ENCODE measurements around the gene FRMD4A. TPM values are rescaled to one million over a fixed set of nuclear protein-coding genes. Genes with fewer than 3 reads are reported as not detected.

FRMD4A gene
- total RNA-seq, 1 experiment from 2014 or later = 0.23 TPM

DNA sequence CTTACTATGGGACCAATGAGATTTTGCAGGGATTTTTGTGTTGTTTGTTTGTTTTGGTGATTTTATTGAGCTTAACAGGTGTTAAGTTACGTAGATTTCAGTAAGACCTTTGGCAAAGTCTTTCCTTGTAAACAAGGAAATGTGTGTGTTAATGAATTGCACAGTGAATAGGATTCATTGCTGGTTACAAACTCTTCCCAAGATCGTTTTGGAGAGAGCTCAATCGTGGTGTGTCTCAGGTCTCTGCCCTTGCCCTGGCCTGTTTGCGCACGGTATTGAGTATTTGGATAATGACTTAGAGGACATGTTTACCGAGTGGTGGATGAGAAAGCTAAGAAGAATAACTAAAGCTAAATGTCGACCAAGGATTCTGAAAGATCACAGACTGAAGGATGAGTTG, 702.1 kb downstream of the FRMD4A start:
- ChIA-PET CTCF (interaction anchor here (0.6 kb wide), 1 partner anchor 23 kb away, joined by 3 read pairs; no protein-coding TSS in a partner anchor), POLR2A (no interaction called here)
- Mint-ChIP-seq H3K9me3 (ENCODE audit: unreplicated experiment) (no peaks in the 10 kb centered on the region), H3K27me3 (ENCODE audit: insufficient read depth, unreplicated experiment) (no peaks in the 10 kb centered on the region), H3K36me3 (ENCODE audit: insufficient read depth, unreplicated experiment) (peaks cover 34% of the 10 kb centered on the region), H3K4me3 (ENCODE audit: unreplicated experiment) (no peak overlapping the region), H3K27ac (ENCODE audit: low read depth, unreplicated experiment) (no peak overlapping the region), H3K4me1 (ENCODE audit: insufficient read depth, unreplicated experiment) (no peaks in the 10 kb centered on the region)
- no TSS peak for BruUV-seq (replicated peaks)
- intact Hi-C loops (cut with micrococcal nuclease) = no loop called here
- TF ChIP-seq, protein P1, sequence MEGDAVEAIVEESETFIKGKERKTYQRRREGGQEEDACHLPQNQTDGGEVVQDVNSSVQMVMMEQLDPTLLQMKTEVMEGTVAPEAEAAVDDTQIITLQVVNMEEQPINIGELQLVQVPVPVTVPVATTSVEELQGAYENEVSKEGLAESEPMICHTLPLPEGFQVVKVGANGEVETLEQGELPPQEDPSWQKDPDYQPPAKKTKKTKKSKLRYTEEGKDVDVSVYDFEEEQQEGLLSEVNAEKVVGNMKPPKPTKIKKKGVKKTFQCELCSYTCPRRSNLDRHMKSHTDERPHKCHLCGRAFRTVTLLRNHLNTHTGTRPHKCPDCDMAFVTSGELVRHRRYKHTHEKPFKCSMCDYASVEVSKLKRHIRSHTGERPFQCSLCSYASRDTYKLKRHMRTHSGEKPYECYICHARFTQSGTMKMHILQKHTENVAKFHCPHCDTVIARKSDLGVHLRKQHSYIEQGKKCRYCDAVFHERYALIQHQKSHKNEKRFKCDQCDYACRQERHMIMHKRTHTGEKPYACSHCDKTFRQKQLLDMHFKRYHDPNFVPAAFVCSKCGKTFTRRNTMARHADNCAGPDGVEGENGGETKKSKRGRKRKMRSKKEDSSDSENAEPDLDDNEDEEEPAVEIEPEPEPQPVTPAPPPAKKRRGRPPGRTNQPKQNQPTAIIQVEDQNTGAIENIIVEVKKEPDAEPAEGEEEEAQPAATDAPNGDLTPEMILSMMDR (IDR thresholded peaks at IDR 0.05; ENCODE audit: unreplicated experiment) = no peak
- DNase-seq (ENCODE audit: unreplicated experiment) = no peak

- Mint-ChIP-seq H3K4me1 (ENCODE audit: insufficient read depth, unreplicated experiment) (no peaks in the 10 kb centered on the region), H3K4me3 (ENCODE audit: unreplicated experiment) (no peak overlapping the region), H3K9me3 (ENCODE audit: unreplicated experiment) (no peaks in the 10 kb centered on the region), H3K36me3 (ENCODE audit: insufficient read depth, unreplicated experiment) (peaks cover 32% of the 10 kb centered on the region), H3K27me3 (ENCODE audit: insufficient read depth, unreplicated experiment) (no peaks in the 10 kb centered on the region), H3K27ac (ENCODE audit: low read depth, unreplicated experiment) (no peak overlapping the region)
- TF ChIP-seq, protein P1 (IDR thresholded peaks at IDR 0.05; ENCODE audit: unreplicated experiment) = no peak
- no TSS peak for BruUV-seq (replicated peaks)
- ChIA-PET CTCF (no interaction called here), POLR2A (no interaction called here)
- DNase-seq (ENCODE audit: unreplicated experiment) = peak; percentile 3
- intact Hi-C loops (cut with micrococcal nuclease) = no loop called here
These were observed 703.0 kb downstream of the FRMD4A start for GRCh38 chr10:13627459-13628310.

DNA sequence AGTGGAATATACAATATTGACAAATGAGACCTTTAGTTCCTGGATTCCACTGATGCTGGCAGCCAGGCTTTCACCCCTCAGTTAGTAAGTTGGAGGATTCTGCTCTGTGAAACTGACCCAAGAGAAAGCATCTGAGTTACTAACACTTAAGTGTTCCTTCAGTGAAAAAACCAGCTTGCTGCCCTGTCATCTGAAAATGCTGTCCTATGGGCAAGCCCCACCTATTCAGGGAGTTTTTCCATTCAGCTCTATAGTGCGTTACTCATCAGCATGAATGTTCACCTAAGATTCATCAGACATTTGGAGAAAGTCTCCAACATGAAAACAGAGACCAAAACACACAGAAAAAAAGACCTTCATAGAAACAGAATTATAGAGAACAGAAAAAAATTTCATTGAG, 706.1 kb downstream of the FRMD4A start:
- no peak overlapping the region for H3K4me3 Mint-ChIP-seq (ENCODE audit: unreplicated experiment)
- TF ChIP-seq, protein P1 (IDR thresholded peaks at IDR 0.05; ENCODE audit: unreplicated experiment) = no peak
- H3K4me1 Mint-ChIP-seq (ENCODE audit: insufficient read depth, unreplicated experiment) = no peaks in the 10 kb centered on the region
- DNase-seq (ENCODE audit: unreplicated experiment) = no peak
- ChIA-PET POLR2A (no interaction called here), CTCF (interaction anchor here (0.7 kb wide), 1 partner anchor 176 kb away, joined by 3 read pairs; no protein-coding TSS in a partner anchor)
- H3K9me3 Mint-ChIP-seq (ENCODE audit: unreplicated experiment) = no peaks in the 10 kb centered on the region
- H3K27me3 Mint-ChIP-seq (ENCODE audit: insufficient read depth, unreplicated experiment) = no peaks in the 10 kb centered on the region
- H3K36me3 Mint-ChIP-seq (ENCODE audit: insufficient read depth, unreplicated experiment) = peaks cover 29% of the 10 kb centered on the region
- intact Hi-C loops (cut with micrococcal nuclease) = no loop called here
- no TSS peak for BruUV-seq (replicated peaks)
- no peak overlapping the region for H3K27ac Mint-ChIP-seq (ENCODE audit: low read depth, unreplicated experiment)

GRCh38 chr10:13621931-13622330, 708.8 kb downstream of the FRMD4A start:
- POLR2A ChIA-PET = interaction anchor here (0.7 kb wide), 1 partner anchor 22 kb away, joined by 3 read pairs; no protein-coding TSS in a partner anchor
- Mint-ChIP-seq H3K4me1 (ENCODE audit: insufficient read depth, unreplicated experiment) (no peaks in the 10 kb centered on the region), H3K36me3 (ENCODE audit: insufficient read depth, unreplicated experiment) (peaks cover 48% of the 10 kb centered on the region), H3K27me3 (ENCODE audit: insufficient read depth, unreplicated experiment) (no peaks in the 10 kb centered on the region), H3K4me3 (ENCODE audit: unreplicated experiment) (no peak overlapping the region), H3K27ac (ENCODE audit: low read depth, unreplicated experiment) (no peak overlapping the region), H3K9me3 (ENCODE audit: unreplicated experiment) (no peaks in the 10 kb centered on the region)
- intact Hi-C loops (cut with micrococcal nuclease) = no loop called here
- no TSS peak for BruUV-seq (replicated peaks)
- TF ChIP-seq, protein P1 (IDR thresholded peaks at IDR 0.05; ENCODE audit: unreplicated experiment) = no peak
- no peak for DNase-seq (ENCODE audit: unreplicated experiment)
- CTCF ChIA-PET = interaction anchor here (0.6 to 1.0 kb wide), 3 partner anchors 8 to 929 kb away, joined by 3 read pairs; no protein-coding TSS in a partner anchor

Data from MCF 10A (cell line).